Lower leg skin (tissue), 4 donors: ENCODE measurements around the gene IL6. TPM values are rescaled to one million over a fixed set of nuclear protein-coding genes. Genes with fewer than 3 reads are reported as not detected.

Experiments
- DNase-seq, 2 donors: peaks; one replicate each; pipeline ENCODE4 v3.0.0-alpha.2; 2019; ENCODE audit warnings: low spot score in 2 of 2
- H3K4me3 ChIP-seq: fragments of 200-600 bp; sonication (generic); 2 replicates; pipeline ENCODE4 v1.5.1; 2017; ENCODE audit warnings: mild to moderate bottlenecking, low read depth; ENCODE audit not compliant: poor library complexity, severe bottlenecking
- CTCF ChIP-seq, 3 donors: fragments of 450-650 bp; IDR thresholded peaks; one replicate each; pipeline ENCODE4 v1.5.1; 2016; ENCODE audit warnings: antibody characterized with exemption in 3 of 3, mild to moderate bottlenecking in 3 of 3, moderate library complexity in 2 of 3
- POLR2A ChIP-seq, 2 donors: fragments of 450-650 bp; IDR thresholded peaks; one replicate each; pipeline ENCODE4 v1.6.1; 2016 to 2017; ENCODE audit warnings: antibody characterized with exemption in 2 of 2, mild to moderate bottlenecking in 1 of 2, moderate library complexity in 1 of 2
- WGBS, 2 donors: methylation state at CpG; one replicate each; pipeline ENCODE4 v1.1.5; 2018; 5-methylcytosine and 5-hydroxymethylcytosine counted together
- intact Hi-C: fragments of 100-400 bp; cut with DNase I; formaldehyde crosslinking; loops from one replicate; pipeline ENCODE4 v1.15.0; 2023; ENCODE audit warnings: low total_unique reads
- total RNA-seq, 4 donors: library from RNA; depleted of rRNA; stranded (reverse); fragments of >200 nt; gene quantifications; one replicate each; pipeline ENCODE4 v1.1.0, GENCODE V29; 2016

The IL6 gene
- total RNA-seq, 4 donors from 2014 or later: 1.7 to 9.1 TPM; not detected in 2

GRCh38 chr7:22718911-22719420, 8.0 kb upstream of the IL6 start:
- no peak overlapping the region for H3K4me3 ChIP-seq
- 32 to 67% methylated on average over 1 of the region's 1 CpG for WGBS, 2 donors
- peak in 1 of 2 donors; percentile 18 for DNase-seq
- intact Hi-C loops: no loop called here
- TF ChIP-seq POLR2A (IDR thresholded peaks at IDR 0.05): no peak
- no peak for TF ChIP-seq CTCF (IDR thresholded peaks at IDR 0.05)

GRCh38 chr7:22720791-22721786, 5.9 kb upstream of the IL6 start:
- WGBS, 2 donors: 55 to 63% methylated on average over 3 of the region's 3 CpGs
- H3K4me3 ChIP-seq: no peak overlapping the region
- intact Hi-C loops: loop anchor here (10.0 kb wide), 1 partner anchor 156 kb away; no protein-coding TSS in a partner anchor
- DNase-seq: peak in 1 of 2 donors; percentile 42
- TF ChIP-seq POLR2A (IDR thresholded peaks at IDR 0.05): no peak
- TF ChIP-seq CTCF (IDR thresholded peaks at IDR 0.05): no peak

- intact Hi-C loops: loop anchor here (10.0 kb wide), 1 partner anchor 158 kb away; no protein-coding TSS in a partner anchor
- no peak overlapping the region for H3K4me3 ChIP-seq
- DNase-seq: peak in 1 of 2 donors; percentile 20
- no peak for TF ChIP-seq POLR2A (IDR thresholded peaks at IDR 0.05)
- no peak for TF ChIP-seq CTCF (IDR thresholded peaks at IDR 0.05)
- WGBS, 2 donors: 80 to 85% methylated on average over 6 of the region's 6 CpGs
These were observed 4.3 kb upstream of the IL6 start for GRCh38 chr7:22722536-22723180.

- DNase-seq: peak; percentile 66 to 94
- intact Hi-C loops: loop anchor here (10.0 kb wide), 1 partner anchor 158 kb away; no protein-coding TSS in a partner anchor
- 15 to 26% methylated on average over 2 of the region's 2 CpGs for WGBS, 2 donors
- no peak for TF ChIP-seq POLR2A (IDR thresholded peaks at IDR 0.05)
- TF ChIP-seq CTCF (IDR thresholded peaks at IDR 0.05): no peak
- no peak overlapping the region for H3K4me3 ChIP-seq
These were observed 3.8 kb upstream of the IL6 start for GRCh38 chr7:22723181-22723601.

- peak in 1 of 2 donors; percentile 26 for DNase-seq
- intact Hi-C loops: loop anchor here (10.0 kb wide), 1 partner anchor 159 kb away; no protein-coding TSS in a partner anchor
- TF ChIP-seq POLR2A (IDR thresholded peaks at IDR 0.05) (no peak), CTCF (IDR thresholded peaks at IDR 0.05) (no peak)
- no peak overlapping the region for H3K4me3 ChIP-seq
- 55 to 67% methylated on average over 4 of the region's 4 CpGs for WGBS, 2 donors
These were observed 3.4 kb upstream of the IL6 start for GRCh38 chr7:22723637-22724036.
